ENCODE results near the gene KCNJ6. TPM values are rescaled to one million over a fixed set of nuclear protein-coding genes. Genes with fewer than 3 reads are reported as not detected.

KCNJ6 gene
- total and polyA plus RNA-seq, 10 of the 15 experiments (the other 5 are each of a cell fraction or from before 2014, with no cell fraction given): 0.03 to 0.07 (median 0.04) TPM; not detected in 7

GRCh38 chr21:37827913-37828312 lies 88.3 kb downstream of the KCNJ6 start:
- intact Hi-C loops (cut with micrococcal nuclease; ENCODE audit: unreplicated experiment) (no loop called here), in situ Hi-C loops (cut with MboI) (no loop called here)
- Histone ChIP-seq H3K4me1 (ENCODE audit: control insufficient read depth, insufficient read depth, low read length) (no peaks in the 10 kb centered on the region), H3K27me3 (replicated peaks in 1 of 2; ENCODE audit: control insufficient read depth in 2 of 2, insufficient read depth in 2 of 2, low read length in 1 of 2) (no peaks in the 10 kb centered on the region; a peak in 1 of 4 replicates), H3K36me3 (ENCODE audit: control insufficient read depth in 2 of 2, insufficient read depth in 2 of 2, low read length in 1 of 2) (no peaks in the 10 kb centered on the region), H3K4me2 (ENCODE audit: control insufficient read depth, insufficient read depth) (no peak overlapping the region), H3K9me3 (replicated peaks; ENCODE audit: control insufficient read depth, insufficient read depth, low read length) (no peaks in the 10 kb centered on the region; the same call in 1 of the 3 replicates), H3K27ac (ENCODE audit: control insufficient read depth, insufficient read depth) (no peak overlapping the region), H3K9ac (ENCODE audit: control insufficient read depth, insufficient read depth, low read length) (no peak overlapping the region), H3K4me3 (no peak overlapping the region), H3K79me2 (ENCODE audit: control insufficient read depth, insufficient read depth, low read length) (no peaks in the 10 kb centered on the region), H4K20me1 (ENCODE audit: control insufficient read depth, insufficient read depth) (no peaks in the 10 kb centered on the region), H2AFZ (ENCODE audit: control insufficient read depth, low read depth, low read length) (no peak overlapping the region)
- ChIA-PET RAD21 (ENCODE audit: unreplicated experiment) (no interaction called here), POLR2A (no interaction called here), SMC1A (ENCODE audit: uncharacterized antibody, unreplicated experiment) (no interaction called here), CTCF (no interaction called here)
- no peak for DNase-seq (ENCODE audit: low read depth, low spot score)
- no peak for TF ChIP-seq E4F1 (IDR thresholded peaks at IDR 0.05; ENCODE audit: borderline replicate concordance, partially characterized antibody)
- TF ChIP-seq BACH1 (IDR thresholded peaks at IDR 0.05; ENCODE audit: borderline replicate concordance): no peak
- no peak for TF ChIP-seq ZNF622 (IDR thresholded peaks at IDR 0.05)
- TF ChIP-seq MEF2B (IDR thresholded peaks at IDR 0.05; ENCODE audit: partially characterized antibody, poor library complexity, severe bottlenecking): no peak
- no peak for TF ChIP-seq CHD2 (IDR thresholded peaks at IDR 0.05; ENCODE audit: borderline replicate concordance, low read depth, low read length)
- TF ChIP-seq POLR2AphosphoS2 (IDR thresholded peaks at IDR 0.05; ENCODE audit: low read depth, low read length): no peak
- TF ChIP-seq STAT3 (IDR thresholded peaks at IDR 0.05; ENCODE audit: low read depth, low read length): no peak
- TF ChIP-seq RBBP5 (conservative IDR thresholded peaks at IDR 0.05): no peak
- no peak for TF ChIP-seq NFIC (IDR thresholded peaks at IDR 0.05; ENCODE audit: low read depth, low read length)
- TF ChIP-seq ZNF24 (IDR thresholded peaks at IDR 0.05): no peak
- TF ChIP-seq NFYB (IDR thresholded peaks at IDR 0.05; ENCODE audit: insufficient read depth, low read depth, low read length): no peak
- no peak for TF ChIP-seq BCLAF1 (IDR thresholded peaks at IDR 0.05)
- no peak for TF ChIP-seq SKIL (IDR thresholded peaks at IDR 0.05; ENCODE audit: low read depth, poor library complexity, severe bottlenecking)
- TF ChIP-seq CBX5 (IDR thresholded peaks at IDR 0.05; ENCODE audit: low read depth): no peak
- TF ChIP-seq NR2C1 (IDR thresholded peaks at IDR 0.05): no peak
- no peak for TF ChIP-seq NRF1 (conservative IDR thresholded peaks at IDR 0.05; ENCODE audit: low read depth, low read length)
- no TSS peak for BruUV-seq (replicated peaks)
- no peak for ATAC-seq
- FAIRE-seq: no peak
- WGBS (ENCODE audit: insufficient coverage, insufficient replicate concordance, low lambda C conversion rate, missing lambda C conversion rate): 14% methylated on average over 6 of the region's 6 CpGs

Data from GM12878 (cell line).